GM12875 (cell line): ENCODE results near the gene DISC1.

Source experiments
- H3K4me3 ChIP-seq: one replicate; pipeline ENCODE4 v1.5.1; 2011; ENCODE audit warnings: low read depth, low read length, control low read depth
- CTCF ChIP-seq: IDR thresholded peaks from 2 replicates; pipeline ENCODE4 v1.5.1; 2011; ENCODE audit warnings: low read depth, mild to moderate bottlenecking, control low read depth, inconsistent platforms, low read length, moderate library complexity, borderline replicate concordance; ENCODE audit not compliant: insufficient read depth

Gene DISC1

DNA sequence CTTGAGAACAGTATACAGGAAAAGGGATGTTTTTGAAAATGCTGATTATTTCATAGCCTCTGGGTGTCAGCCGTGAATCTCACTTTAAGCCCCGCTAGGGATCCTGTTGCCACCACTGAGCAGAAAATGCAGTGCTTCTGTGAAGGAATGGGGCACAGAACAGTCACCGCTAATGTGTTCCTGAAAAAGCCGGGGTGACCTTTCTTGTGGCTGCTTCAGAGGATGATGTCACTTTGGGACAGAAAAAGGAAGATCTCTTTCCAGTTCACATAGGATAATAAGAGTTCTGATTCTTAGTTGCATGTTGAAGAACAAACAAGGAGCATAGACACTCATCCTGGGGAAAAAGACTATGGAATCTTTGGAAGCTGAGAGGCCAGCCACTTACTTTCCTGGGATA, 349.6 kb downstream of the DISC1 start:
- TF ChIP-seq CTCF, result no peak

GRCh38 chr1:231981675-231982074, 355.1 kb downstream of the DISC1 start:
- H3K4me3 ChIP-seq, result no peak overlapping the region
- TF ChIP-seq CTCF, result no peak

More for the DNA sequence above, 349.6 kb downstream of the DISC1 start:
- no peak overlapping the region for H3K4me3 ChIP-seq

DNA sequence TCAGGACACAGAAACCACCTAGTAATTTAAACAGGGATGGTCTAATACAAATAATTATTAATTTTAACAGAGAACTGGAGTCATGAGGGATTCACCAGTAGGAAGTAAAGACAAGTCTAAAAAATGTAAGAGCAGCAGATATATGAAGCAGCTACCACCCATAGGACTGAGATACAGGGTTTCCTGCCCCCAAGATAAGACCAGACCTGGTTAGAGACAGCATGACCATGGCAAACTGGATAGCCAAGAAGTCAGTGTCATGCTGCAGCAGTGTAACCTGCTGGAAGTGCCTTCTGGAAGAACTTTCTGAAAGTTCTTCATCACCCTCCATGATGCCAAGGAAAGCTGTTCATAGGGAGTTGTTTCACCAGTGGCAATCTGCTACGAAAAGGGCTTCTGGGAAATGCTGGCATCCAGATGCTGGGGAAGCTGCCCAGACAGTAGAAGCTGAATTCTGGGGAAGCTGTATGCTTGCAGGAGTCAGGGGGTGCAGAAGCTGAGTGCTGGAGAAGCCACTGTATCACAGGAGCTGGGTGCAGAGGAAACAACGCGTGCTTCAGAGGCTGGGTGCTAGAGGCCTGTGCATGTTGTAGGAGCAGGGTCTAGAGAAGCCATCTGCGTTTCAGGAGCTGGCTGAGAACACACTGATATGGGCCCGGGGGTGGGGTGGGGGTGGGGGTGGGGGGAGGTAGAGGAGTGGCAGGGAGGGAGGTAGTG, 356.4 kb downstream of the DISC1 start:
- TF ChIP-seq CTCF, result no peak
- no peak overlapping the region for H3K4me3 ChIP-seq

DNA sequence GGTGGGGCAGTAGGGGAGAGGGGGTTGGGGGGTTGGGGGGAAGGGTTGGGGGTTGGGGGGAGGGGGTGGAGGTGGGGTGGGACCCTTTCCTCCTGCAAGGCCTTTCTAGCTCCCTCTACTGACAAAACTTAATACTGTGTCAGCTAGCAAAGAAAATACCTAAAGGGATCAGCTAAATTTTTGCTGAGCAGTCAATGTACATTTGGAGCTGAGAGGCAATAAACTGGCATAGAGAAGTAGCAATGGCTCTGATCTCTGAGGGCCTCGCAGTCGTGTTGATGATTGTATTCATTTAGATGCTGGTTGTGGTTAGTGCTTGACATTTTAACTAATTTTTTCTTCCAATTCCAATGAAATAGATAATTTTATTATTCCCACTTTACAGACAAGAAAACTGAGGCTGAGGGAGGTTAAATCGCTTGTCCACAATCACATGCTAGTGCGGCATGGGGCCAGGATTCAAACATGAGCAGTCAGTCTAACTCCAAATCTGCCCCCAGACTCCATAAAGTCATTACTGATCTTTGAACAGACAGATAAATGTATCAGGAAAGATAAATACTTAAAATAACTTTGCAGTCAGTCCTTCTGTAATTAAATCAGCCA, 357.1 kb downstream of the DISC1 start:
- H3K4me3 ChIP-seq, result no peak overlapping the region
- no peak for TF ChIP-seq CTCF

DNA sequence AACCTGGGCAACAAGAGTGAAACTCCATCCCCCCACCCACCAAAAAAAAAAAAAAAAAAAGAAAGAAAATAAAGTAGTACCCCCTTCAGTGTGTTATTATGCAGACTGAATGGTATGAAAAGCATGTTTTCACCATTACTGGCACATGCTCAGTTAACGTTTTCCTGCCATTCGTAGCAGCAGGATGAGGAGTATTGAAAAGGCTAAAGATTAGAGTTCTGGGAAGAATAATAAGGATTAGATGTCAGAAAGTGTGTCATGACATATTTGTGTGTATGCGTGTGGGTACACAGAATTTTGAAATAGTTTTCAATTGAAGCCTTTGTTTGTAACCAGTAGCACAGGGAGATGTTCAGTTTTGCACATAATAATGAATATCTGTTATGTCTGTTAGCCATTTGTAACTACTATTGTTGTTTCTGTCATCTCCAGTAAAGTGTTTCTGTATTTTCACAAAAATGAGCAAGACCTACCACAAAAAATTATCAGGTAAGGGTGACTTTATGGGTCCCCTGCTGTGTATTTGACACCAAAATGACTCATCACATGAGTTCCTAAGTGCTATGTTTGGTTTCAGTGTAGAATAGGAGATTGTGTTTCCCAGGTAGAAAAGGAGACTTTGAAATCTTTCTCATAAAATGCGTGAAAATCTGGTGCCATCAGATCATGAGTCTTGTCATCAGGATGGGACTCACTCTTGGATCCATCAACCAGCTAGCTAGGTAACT, 358.9 kb downstream of the DISC1 start:
- H3K4me3 ChIP-seq, result no peak overlapping the region
- no peak for TF ChIP-seq CTCF

GRCh38 chr1:231986631-231987336, 360.2 kb downstream of the DISC1 start:
- no peak for TF ChIP-seq CTCF
- no peak overlapping the region for H3K4me3 ChIP-seq
